DMS114 treated with DMSO at 0.1 percent for 48 hours (cell line): ENCODE measurements around the gene PIK3C2G.
"Not testable (repeated sequence)": the region's sequence is repeated elsewhere in the genome, so short reads cannot be mapped to it uniquely, and the experiment has no call there.

Experiments
- DNase-seq: peaks from one replicate; lab custom pipeline; 2025; ENCODE audit not compliant: unreplicated experiment; lab: John Stamatoyannopoulos, UW

Gene PIK3C2G

DNA sequence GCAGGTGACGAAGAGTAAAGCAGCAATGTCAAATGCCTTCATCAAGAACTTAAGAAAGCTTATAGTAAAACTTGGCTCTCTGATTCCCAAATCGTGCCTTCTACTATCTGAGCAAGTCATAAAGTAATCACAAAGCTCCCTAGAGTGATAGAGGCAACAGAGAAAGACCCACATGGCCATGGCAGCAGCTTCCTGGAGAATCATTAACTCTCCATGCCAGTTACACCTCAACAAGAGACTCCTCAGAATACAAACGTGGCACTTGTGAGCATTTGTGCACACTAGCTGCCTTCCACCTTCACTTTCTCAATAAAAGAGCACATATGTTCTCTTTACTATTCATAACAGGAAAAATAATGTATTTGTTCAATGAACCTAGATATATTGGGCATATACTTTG, 428.5 kb downstream of the PIK3C2G start:
- no peak for DNase-seq

DNA sequence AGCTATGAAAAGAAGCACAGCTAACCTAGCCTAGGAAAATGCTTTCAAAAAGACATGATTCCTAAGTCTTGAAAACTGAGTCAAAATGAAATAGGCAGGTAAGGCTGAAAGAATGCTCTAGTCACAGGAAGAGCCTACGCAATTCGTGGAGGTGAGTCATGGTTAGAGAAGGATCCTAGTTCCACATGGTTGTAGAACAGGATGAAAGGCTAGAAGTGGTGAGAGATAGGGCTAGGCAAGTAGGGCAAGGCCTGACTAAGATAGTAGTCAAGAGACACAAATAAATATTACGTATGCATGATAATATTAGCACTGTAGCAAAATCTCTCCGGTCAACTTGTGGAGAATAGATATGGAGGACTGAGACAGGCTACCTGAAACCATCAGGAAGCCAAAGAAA, 429.3 kb downstream of the PIK3C2G start:
- DNase-seq, result no peak

DNA sequence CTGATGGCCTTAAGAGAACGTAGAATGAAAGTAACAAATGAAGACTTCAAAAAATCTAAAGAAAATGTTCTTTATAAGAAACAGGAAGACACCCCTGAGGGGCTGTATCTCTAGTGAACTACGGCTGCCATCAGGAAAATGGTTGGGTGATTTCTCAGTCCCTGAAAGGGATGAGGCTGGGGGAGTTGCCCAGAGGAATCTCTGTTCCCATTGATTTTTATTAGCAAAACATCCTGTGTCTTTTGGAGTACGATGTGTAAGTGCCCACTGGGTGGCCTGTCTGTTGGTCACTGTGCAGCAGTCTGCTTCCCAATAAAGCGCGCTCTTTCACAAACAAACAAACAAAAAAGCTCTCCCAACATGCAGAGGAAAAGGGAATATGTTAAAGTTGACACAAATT, 432.7 kb downstream of the PIK3C2G start:
- not testable (repeated sequence) for DNase-seq

DNA sequence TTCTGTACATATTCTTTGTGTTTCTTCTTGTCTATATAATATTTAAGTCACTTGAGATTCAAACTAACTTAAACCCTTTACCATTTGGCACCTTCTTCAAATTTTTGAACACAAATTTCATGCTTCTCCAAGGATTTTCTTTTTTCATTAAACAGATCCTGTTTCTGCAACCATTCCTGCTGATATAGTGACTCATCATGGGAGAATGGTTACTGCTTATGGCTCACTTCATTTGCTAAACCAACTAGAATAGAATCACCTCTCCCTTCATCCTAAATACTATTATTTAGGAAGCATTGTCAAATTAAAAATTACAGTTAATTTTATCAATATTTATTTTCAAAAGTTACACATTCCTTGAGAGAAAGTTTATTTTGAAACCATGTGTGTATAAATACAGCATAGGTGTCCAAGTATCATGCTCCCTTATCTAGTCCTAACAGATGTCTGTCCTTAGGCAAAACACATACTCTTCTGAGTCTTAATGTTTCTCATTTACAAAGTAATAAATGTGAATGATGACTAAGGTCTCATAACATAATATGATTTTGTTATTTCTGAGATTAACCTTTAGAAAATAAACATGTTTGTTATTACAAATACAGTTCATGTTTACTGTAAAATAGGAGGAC, 435.8 kb downstream of the PIK3C2G start:
- no peak for DNase-seq
